ENCODE measurements around the gene LRRC38. TPM values are rescaled to one million over a fixed set of nuclear protein-coding genes. Genes with fewer than 3 reads are reported as not detected.

Gene LRRC38
- total RNA-seq, 1 experiment from 2014 or later, result not detected

GRCh38 chr1:13495186-13495585, 18.6 kb downstream of the LRRC38 start:
- no peak for DNase-seq (ENCODE audit: low read depth, low spot score)
- Histone ChIP-seq H3K9me2 (ENCODE audit: insufficient read depth) (no peaks in the 10 kb centered on the region), H3K27me3 (ENCODE audit: insufficient read depth, low read length) (peaks cover 9% of the 10 kb centered on the region), H3K36me3 (ENCODE audit: control insufficient read depth in 1 of 2, insufficient read depth in 2 of 2, low read length in 2 of 2) (no peaks in the 10 kb centered on the region), H3K4me1 (ENCODE audit: control insufficient read depth in 1 of 2, insufficient read depth in 2 of 2, low read length in 2 of 2) (peaks cover 0 to 5% of the 10 kb centered on the region in 2 experiments; a peak in 1 of 4 replicates), H4K20me1 (ENCODE audit: insufficient read depth) (no peaks in the 10 kb centered on the region), H2AFZ (ENCODE audit: low read depth, low read length, poor library complexity, severe bottlenecking) (no peak overlapping the region), H3K27ac (ENCODE audit: low read depth, low read length) (no peak overlapping the region), H3K4me3 (replicated peaks in 1 of 2; ENCODE audit: low read depth in 1 of 2, low read length in 2 of 2) (no peak overlapping the region), H3K9ac (ENCODE audit: low read length) (no peak overlapping the region), H3K79me2 (ENCODE audit: insufficient read depth, low read length) (no peaks in the 10 kb centered on the region), H3K9me3 (ENCODE audit: control insufficient read depth in 1 of 2, insufficient read depth in 1 of 2, low read depth in 1 of 2, low read length in 2 of 2) (no peaks in the 10 kb centered on the region), H3K4me2 (ENCODE audit: low read length) (no peak overlapping the region)
- no peak for ATAC-seq
- no TSS peak for BruUV-seq (replicated peaks)
- intact Hi-C loops (cut with micrococcal nuclease), result no loop called here
- ChIA-PET CTCF (no interaction called here), RAD21 (ENCODE audit: low non-redundant PET in 1 of 2, low total read pairs in 2 of 2, uncharacterized antibody in 2 of 2, unreplicated experiment in 2 of 2) (no interaction called here), POLR2A (no interaction called here)
- TF ChIP-seq SP1 (IDR thresholded peaks at IDR 0.05; ENCODE audit: low read depth), result no peak

GRCh38 chr1:13494712-13495111, 19.1 kb downstream of the LRRC38 start:
- no peak overlapping the region for H3K4me2 ChIP-seq (ENCODE audit: low read length)
- peaks cover 9% of the 10 kb centered on the region for H3K27me3 ChIP-seq (ENCODE audit: insufficient read depth, low read length)
- no peaks in the 10 kb centered on the region for H4K20me1 ChIP-seq (ENCODE audit: insufficient read depth)
- ATAC-seq (no peak), DNase-seq (ENCODE audit: low read depth, low spot score) (no peak)
- no peaks in the 10 kb centered on the region for H3K79me2 ChIP-seq (ENCODE audit: insufficient read depth, low read length)
- intact Hi-C loops (cut with micrococcal nuclease), result no loop called here
- H3K9me3 ChIP-seq (ENCODE audit: control insufficient read depth in 1 of 2, insufficient read depth in 1 of 2, low read depth in 1 of 2, low read length in 2 of 2), result no peaks in the 10 kb centered on the region
- TF ChIP-seq RAD21 (IDR thresholded peaks at IDR 0.05; ENCODE audit: low read depth), result no peak
- TF ChIP-seq TCF7L2 (IDR thresholded peaks at IDR 0.05; ENCODE audit: borderline replicate concordance, extremely low read depth, insufficient read depth, insufficient read length), result no peak
- TF ChIP-seq YY1 (IDR thresholded peaks at IDR 0.05; ENCODE audit: extremely low read depth, insufficient replicate concordance, low read depth, low read length), result no peak
- no peak for TF ChIP-seq CTCF (IDR thresholded peaks at IDR 0.05 in 2 of 3, conservative IDR thresholded peaks at IDR 0.05 in 1 of 3; ENCODE audit: borderline replicate concordance in 1 of 3, insufficient read depth in 1 of 3, low read depth in 2 of 3, low read length in 2 of 3)
- TF ChIP-seq EZH2phosphoT487 (IDR thresholded peaks at IDR 0.05; ENCODE audit: borderline replicate concordance), result no peak
- TF ChIP-seq EZH2 (IDR thresholded peaks at IDR 0.05), result no peak
- no peak for TF ChIP-seq POLR2AphosphoS5 (IDR thresholded peaks at IDR 0.05; ENCODE audit: low read depth, low read length)
- TF ChIP-seq ZFX (IDR thresholded peaks at IDR 0.05), result no peak
- no peak for TF ChIP-seq CEBPB (IDR thresholded peaks at IDR 0.05; ENCODE audit: low read depth)
- TF ChIP-seq, protein P1, sequence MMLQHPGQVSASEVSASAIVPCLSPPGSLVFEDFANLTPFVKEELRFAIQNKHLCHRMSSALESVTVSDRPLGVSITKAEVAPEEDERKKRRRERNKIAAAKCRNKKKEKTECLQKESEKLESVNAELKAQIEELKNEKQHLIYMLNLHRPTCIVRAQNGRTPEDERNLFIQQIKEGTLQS (IDR thresholded peaks at IDR 0.05), result no peak
- TF ChIP-seq SRF (IDR thresholded peaks at IDR 0.05; ENCODE audit: low read depth), result no peak
- no peak for TF ChIP-seq FOSL1 (IDR thresholded peaks at IDR 0.05; ENCODE audit: low read depth)
- no peak for TF ChIP-seq SIN3A (IDR thresholded peaks at IDR 0.05; ENCODE audit: low read depth)
- TF ChIP-seq CBX3 (IDR thresholded peaks at IDR 0.05; ENCODE audit: low read depth), result no peak
- no peak for TF ChIP-seq JUND (IDR thresholded peaks at IDR 0.05)
- no peak for TF ChIP-seq POLR2A (IDR thresholded peaks at IDR 0.05; ENCODE audit: borderline replicate concordance, extremely low read depth, insufficient read depth, insufficient read length)
- TF ChIP-seq ZBTB33 (IDR thresholded peaks at IDR 0.05; ENCODE audit: extremely low read depth, insufficient replicate concordance, low read length), result no peak
- no peak overlapping the region for H3K27ac ChIP-seq (ENCODE audit: low read depth, low read length)
- no TSS peak for BruUV-seq (replicated peaks)
- no peak overlapping the region for H3K9ac ChIP-seq (ENCODE audit: low read length)
- no peak overlapping the region for H2AFZ ChIP-seq (ENCODE audit: low read depth, low read length, poor library complexity, severe bottlenecking)
- H3K4me3 ChIP-seq (replicated peaks in 1 of 2; ENCODE audit: low read depth in 1 of 2, low read length in 2 of 2), result no peak overlapping the region
- H3K36me3 ChIP-seq (ENCODE audit: control insufficient read depth in 1 of 2, insufficient read depth in 2 of 2, low read length in 2 of 2), result no peaks in the 10 kb centered on the region
- RAD21 ChIA-PET (ENCODE audit: low non-redundant PET in 1 of 2, low total read pairs in 2 of 2, uncharacterized antibody in 2 of 2, unreplicated experiment in 2 of 2), result no interaction called here
- CTCF ChIA-PET, result no interaction called here
- H3K4me1 ChIP-seq (ENCODE audit: control insufficient read depth in 1 of 2, insufficient read depth in 2 of 2, low read length in 2 of 2), result peaks cover 0 to 5% of the 10 kb centered on the region in 2 experiments; a peak in 1 of 4 replicates
- POLR2A ChIA-PET, result no interaction called here
- no peaks in the 10 kb centered on the region for H3K9me2 ChIP-seq (ENCODE audit: insufficient read depth)
